Motor neuron (in vitro differentiated cells): ENCODE results near the gene MIGA1. TPM values are rescaled to one million over a fixed set of nuclear protein-coding genes. Genes with fewer than 3 reads are reported as not detected.
A peak's percentile ranks its signal among the peaks of the same experiment; 100 is the strongest.
"Not testable (repeated sequence)": the region's sequence is repeated elsewhere in the genome, so short reads cannot be mapped to it uniquely, and the experiment has no call there.

ENCODE experiments used
- ATAC-seq, 8 experiments: fragments of 200-7000 bp; cut with Tn5 transposase; replicated peaks in 6 of 8; 2 replicates each; pipeline ENCODE4 v1.8.0; 2021; ENCODE audit warnings: mild to moderate bottlenecking in 8 of 8, moderate library complexity in 8 of 8
- H3K27ac ChIP-seq, 2 donors: fragments of 250-450 bp; sonication (Bioruptor Pico); 2 replicates each; pipeline ENCODE4 v1.9.0; 2021; ENCODE audit warnings: antibody characterized with exemption in 2 of 2, mild to moderate bottlenecking in 2 of 2, moderate library complexity in 1 of 2
- H3K4me1 ChIP-seq, 2 donors: fragments of 250-450 bp; sonication (Bioruptor Pico); replicated peaks in 1 of 2; 2 replicates each; pipeline ENCODE4 v1.6.1; 2021; ENCODE audit warnings: antibody characterized with exemption in 2 of 2, mild to moderate bottlenecking in 2 of 2, moderate library complexity in 1 of 2
- H3K4me3 ChIP-seq, 5 donors: fragments of 250-450 bp; sonication (Bioruptor Pico); 2 replicates each; pipeline ENCODE4 v1.9.0; 2021; ENCODE audit warnings: antibody characterized with exemption in 5 of 5, mild to moderate bottlenecking in 5 of 5, moderate library complexity in 4 of 5
- WGBS, 10 experiments: fragments of 450-650 bp; shearing (Covaris generic); methylation state at CpG; one replicate each; pipeline ENCODE4 v1.0.0; 2022; 5-methylcytosine and 5-hydroxymethylcytosine counted together
- in situ Hi-C, 9 experiments: fragments of 400-800 bp; cut with MboI; loops; one replicate each; pipeline ENCODE4 v1.15.0; 2021; ENCODE audit warnings: low sequenced_read_pairs in 9 of 9, low pct_unique_long_range_greater_than_20kb in 2 of 9; ENCODE audit not compliant: unreplicated experiment in 9 of 9
- total RNA-seq, 8 experiments: library from RNA; unstranded; fragments of 300-600 nt; gene quantifications; 2 replicates each; pipeline versions ENCODE4 v1.2.3 to v1.2.4, GENCODE V29; 2022

The MIGA1 gene
- total RNA-seq, 8 experiments from 2014 or later = 12.1 to 21.7 (median 17.7) TPM

- Histone ChIP-seq H3K4me3 (no peak overlapping the region), H3K27ac (no peak overlapping the region), H3K4me1 (no peaks in the 10 kb centered on the region)
- ATAC-seq = no peak
- in situ Hi-C loops = no loop called here
- 54 to 94% (median 86%) methylated on average over 2 to 4 of the region's 4 CpGs for WGBS, 10 experiments
Observed at GRCh38 chr1:77768006-77768405, 11.4 kb upstream of the MIGA1 start.

- Histone ChIP-seq H3K4me1 (peaks cover 3 to 14% of the 10 kb centered on the region in 2 donors), H3K27ac (no peak overlapping the region), H3K4me3 (no peak overlapping the region)
- in situ Hi-C loops = no loop called here
- 68 to 100% (median 88%) methylated on average over 1 to 7 of the region's 7 CpGs; no CpG with 5 or more reads in 3 of the 10 experiments for WGBS, 10 experiments
- ATAC-seq = no peak
Observed at GRCh38 chr1:77776007-77776700, 3.3 kb upstream of the MIGA1 start.

GRCh38 chr1:77781683-77782082 is 2.2 kb downstream of the MIGA1 start:
- no peak for ATAC-seq
- WGBS, 10 experiments = 69 to 100% (median 100%) methylated on average over 1 of the region's 1 CpG; no CpG with 5 or more reads in 6 of the 10 experiments
- Histone ChIP-seq H3K4me3 (no peak overlapping the region), H3K4me1 (peaks cover 3 to 15% of the 10 kb centered on the region in 2 donors), H3K27ac (no peak overlapping the region)
- in situ Hi-C loops = no loop called here

- no peak overlapping the region for H3K4me3 ChIP-seq
- in situ Hi-C loops = no loop called here
- ATAC-seq = no peak
- H3K4me1 ChIP-seq = peaks cover 3 to 15% of the 10 kb centered on the region in 2 donors
- 71 to 100% (median 93%) methylated on average over 1 to 2 of the region's 2 CpGs for WGBS, 10 experiments
- H3K27ac ChIP-seq = no peak overlapping the region
Observed at GRCh38 chr1:77783141-77783540, 3.7 kb downstream of the MIGA1 start.

GRCh38 chr1:77786093-77786741 is 6.8 kb downstream of the MIGA1 start:
- H3K4me3 ChIP-seq, ATAC-seq, in situ Hi-C loops, H3K4me1 ChIP-seq, H3K27ac ChIP-seq: not testable (repeated sequence)
- 29 to 100% (median 90%) methylated on average over 1 to 2 of the region's 2 CpGs; no CpG with 5 or more reads in 3 of the 10 experiments for WGBS, 10 experiments

- in situ Hi-C loops = no loop called here
- no peak overlapping the region for H3K4me3 ChIP-seq
- no peak overlapping the region for H3K27ac ChIP-seq
- H3K4me1 ChIP-seq = no peaks in the 10 kb centered on the region
- no peak for ATAC-seq
- WGBS, 10 experiments = 83 to 100% (median 100%) methylated on average over 1 to 3 of the region's 3 CpGs; no CpG with 5 or more reads in 3 of the 10 experiments
Observed at GRCh38 chr1:77794550-77794949, 15.1 kb downstream of the MIGA1 start.

- ATAC-seq = no peak
- in situ Hi-C loops = no loop called here
- no peaks in the 10 kb centered on the region for H3K4me1 ChIP-seq
- H3K4me3 ChIP-seq = no peak overlapping the region
- WGBS, 10 experiments = 79 to 100% (median 91%) methylated on average over 1 to 5 of the region's 5 CpGs
- H3K27ac ChIP-seq = no peak overlapping the region
Observed at GRCh38 chr1:77796695-77797405, 17.4 kb downstream of the MIGA1 start.

GRCh38 chr1:77797991-77798390 is 18.5 kb downstream of the MIGA1 start:
- H3K4me3 ChIP-seq = no peak overlapping the region
- ATAC-seq = no peak
- H3K4me1 ChIP-seq = no peaks in the 10 kb centered on the region
- no peak overlapping the region for H3K27ac ChIP-seq
- in situ Hi-C loops = no loop called here

- in situ Hi-C loops = no loop called here
- ATAC-seq = no peak
- no peak overlapping the region for H3K4me3 ChIP-seq
- no peaks in the 10 kb centered on the region for H3K4me1 ChIP-seq
- WGBS, 10 experiments = 79 to 100% (median 100%) methylated on average over 1 to 2 of the region's 2 CpGs
- H3K27ac ChIP-seq = no peak overlapping the region
Observed at GRCh38 chr1:77802026-77802425, 22.6 kb downstream of the MIGA1 start.

- in situ Hi-C loops = no loop called here
- no peak for ATAC-seq
- no peak overlapping the region for H3K4me3 ChIP-seq
- H3K4me1 ChIP-seq = no peaks in the 10 kb centered on the region
- no peak overlapping the region for H3K27ac ChIP-seq
- 50 to 100% (median 91%) methylated on average over 1 to 2 of the region's 2 CpGs; no CpG with 5 or more reads in 1 of the 10 experiments for WGBS, 10 experiments
Observed at GRCh38 chr1:77803371-77803770, 23.9 kb downstream of the MIGA1 start.

GRCh38 chr1:77809787-77810462 is 30.5 kb downstream of the MIGA1 start:
- H3K4me1 ChIP-seq, in situ Hi-C loops, H3K4me3 ChIP-seq, H3K27ac ChIP-seq: not testable (repeated sequence)
- ATAC-seq = peak in 3 of 8 experiments; percentile 39 to 82 (median 56)
- WGBS, 10 experiments = no CpG with 5 or more reads among the region's 3 CpGs

- H3K27ac ChIP-seq, H3K4me1 ChIP-seq, H3K4me3 ChIP-seq, in situ Hi-C loops: not testable (repeated sequence)
- peak in 5 of 8 experiments; percentile 25 to 66 (median 56) for ATAC-seq
- 89 to 100% (median 97%) methylated on average over 3 to 5 of the region's 21 CpGs; no CpG with 5 or more reads in 7 of the 10 experiments for WGBS, 10 experiments
Observed at GRCh38 chr1:77811589-77811988, 32.1 kb downstream of the MIGA1 start.
